ENCODE results near the gene DPYSL3. TPM values are rescaled to one million over a fixed set of nuclear protein-coding genes. Genes with fewer than 3 reads are reported as not detected.
"Not testable (repeated sequence)": the region's sequence is repeated elsewhere in the genome, so short reads cannot be mapped to it uniquely, and the experiment has no call there.

DPYSL3 gene
- 306 TPM for polyA plus RNA-seq (2012; ENCODE audit: insufficient read depth, insufficient read length, low read depth)

GRCh38 chr5:147509710-147510651 is at the start of gene DPYSL3:
Gene DPYSL3 (minus strand): TSS chr5:147510068. CDS start chr5:147509858, 210 bp downstream.
- Histone ChIP-seq H3K27me3 (no peaks in the 10 kb centered on the region), H3K9me3 (no peaks in the 10 kb centered on the region), H3K4me3 (ENCODE audit: low read depth, low read length) (peak within 1 kb of the TSS; percentile 78), H3K4me1 (no peaks in the 10 kb centered on the region; the same call in none of the 2 replicates), H3K36me3 (no peaks in the 10 kb centered on the region)
- DNase-seq = peak; percentile 88
- TF ChIP-seq, protein P1, sequence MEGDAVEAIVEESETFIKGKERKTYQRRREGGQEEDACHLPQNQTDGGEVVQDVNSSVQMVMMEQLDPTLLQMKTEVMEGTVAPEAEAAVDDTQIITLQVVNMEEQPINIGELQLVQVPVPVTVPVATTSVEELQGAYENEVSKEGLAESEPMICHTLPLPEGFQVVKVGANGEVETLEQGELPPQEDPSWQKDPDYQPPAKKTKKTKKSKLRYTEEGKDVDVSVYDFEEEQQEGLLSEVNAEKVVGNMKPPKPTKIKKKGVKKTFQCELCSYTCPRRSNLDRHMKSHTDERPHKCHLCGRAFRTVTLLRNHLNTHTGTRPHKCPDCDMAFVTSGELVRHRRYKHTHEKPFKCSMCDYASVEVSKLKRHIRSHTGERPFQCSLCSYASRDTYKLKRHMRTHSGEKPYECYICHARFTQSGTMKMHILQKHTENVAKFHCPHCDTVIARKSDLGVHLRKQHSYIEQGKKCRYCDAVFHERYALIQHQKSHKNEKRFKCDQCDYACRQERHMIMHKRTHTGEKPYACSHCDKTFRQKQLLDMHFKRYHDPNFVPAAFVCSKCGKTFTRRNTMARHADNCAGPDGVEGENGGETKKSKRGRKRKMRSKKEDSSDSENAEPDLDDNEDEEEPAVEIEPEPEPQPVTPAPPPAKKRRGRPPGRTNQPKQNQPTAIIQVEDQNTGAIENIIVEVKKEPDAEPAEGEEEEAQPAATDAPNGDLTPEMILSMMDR (IDR thresholded peaks at IDR 0.05; ENCODE audit: low read depth, low read length) = peak; percentile 38; the same call in 1 of the 2 replicates

- H3K27me3 ChIP-seq = no peaks in the 10 kb centered on the region
- TF ChIP-seq, protein P1 (IDR thresholded peaks at IDR 0.05; ENCODE audit: low read depth, low read length) = peak; percentile 93
Measured at GRCh38 chr5:147558826-147559225, 49.0 kb upstream of the DPYSL3 start.

DNA sequence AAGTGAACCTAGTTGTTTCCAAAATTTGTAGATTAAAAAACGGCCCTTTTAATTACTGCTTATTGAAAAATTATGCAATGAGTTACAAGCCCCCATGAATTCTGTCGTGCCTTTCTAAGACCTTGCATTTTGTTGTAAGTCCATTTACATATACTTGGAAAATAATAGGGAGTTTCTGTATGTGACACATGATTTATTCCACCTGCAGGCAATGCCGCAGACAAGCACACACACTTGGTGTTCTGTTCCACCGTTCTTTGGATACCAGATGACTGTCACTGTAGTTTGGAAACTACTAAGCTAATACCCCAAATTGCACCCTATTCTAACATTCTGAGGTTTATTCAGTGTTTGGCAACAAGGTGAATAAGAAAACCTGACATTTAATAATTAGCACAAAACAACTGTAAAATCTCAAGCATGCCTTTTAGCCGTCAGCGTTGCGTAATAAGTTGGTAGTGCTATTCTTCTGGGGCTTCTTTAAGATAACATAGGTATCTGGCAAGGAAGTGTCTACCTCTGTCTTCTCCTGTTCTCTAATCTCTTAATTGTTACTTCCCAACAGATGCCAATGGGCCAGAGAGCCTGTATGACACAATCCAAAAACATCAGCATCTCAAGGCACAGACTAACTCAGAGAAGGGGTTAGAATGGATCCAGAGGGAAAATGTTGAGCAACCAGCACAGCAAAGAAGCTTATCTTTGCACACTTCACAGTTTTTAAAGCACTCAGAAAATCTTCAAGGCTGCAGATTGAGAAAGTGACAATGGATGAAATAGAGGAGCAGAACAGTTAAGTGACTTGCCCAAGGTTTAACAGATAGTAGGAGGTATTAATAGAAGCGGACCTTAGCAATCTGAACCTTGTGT is 48.2 kb upstream of the DPYSL3 start:
- Histone ChIP-seq H3K9me3 (no peaks in the 10 kb centered on the region), H3K27me3 (no peaks in the 10 kb centered on the region), H3K4me3 (ENCODE audit: low read depth, low read length) (no peak overlapping the region), H3K4me1 (peaks cover 26% of the 10 kb centered on the region), H3K36me3 (no peaks in the 10 kb centered on the region)
- TF ChIP-seq, protein P1 (IDR thresholded peaks at IDR 0.05; ENCODE audit: low read depth, low read length) = no peak
- DNase-seq = no peak

More at GRCh38 chr5:147558826-147559225, 49.0 kb upstream of the DPYSL3 start:
- Histone ChIP-seq H3K9me3 (no peaks in the 10 kb centered on the region), H3K36me3 (no peaks in the 10 kb centered on the region), H3K4me1 (peaks cover 23% of the 10 kb centered on the region), H3K4me3 (ENCODE audit: low read depth, low read length) (no peak overlapping the region)
- peak; percentile 77 for DNase-seq

- H3K4me3 ChIP-seq (ENCODE audit: low read depth, low read length) = no peak overlapping the region
- no peaks in the 10 kb centered on the region for H3K27me3 ChIP-seq
- no peaks in the 10 kb centered on the region for H3K9me3 ChIP-seq
- no peaks in the 10 kb centered on the region for H3K36me3 ChIP-seq
- peaks cover 32% of the 10 kb centered on the region for H3K4me1 ChIP-seq
- no peak for DNase-seq
- TF ChIP-seq, protein P1 (IDR thresholded peaks at IDR 0.05; ENCODE audit: low read depth, low read length) = no peak
Measured at GRCh38 chr5:147555176-147555575, 45.3 kb upstream of the DPYSL3 start.

DNA sequence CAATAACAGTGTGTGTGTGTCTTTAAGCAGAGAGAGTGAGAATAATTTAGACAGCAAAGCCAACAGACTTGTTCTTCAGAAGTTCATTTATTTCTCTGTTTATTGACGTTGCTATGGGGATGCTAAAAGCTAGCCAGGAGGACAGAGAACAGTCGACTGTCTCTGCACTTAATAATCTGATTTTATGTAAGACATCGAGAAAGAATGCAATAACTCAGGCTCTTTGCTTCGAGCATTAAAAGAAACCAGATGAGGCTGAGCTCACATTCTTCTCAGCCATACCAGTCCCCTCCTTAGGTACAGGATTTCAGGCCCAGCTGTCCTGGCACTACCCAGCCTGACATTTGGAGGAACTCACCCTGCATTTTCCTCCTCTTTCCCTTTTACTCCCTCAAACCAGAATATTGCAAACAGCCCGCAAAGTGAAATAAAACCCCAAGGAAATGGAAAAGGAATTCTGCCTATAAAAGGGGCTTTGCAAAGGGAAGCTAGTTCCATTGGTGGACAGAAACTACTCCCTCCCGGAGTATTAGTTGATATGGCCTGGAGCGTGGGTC is 44.5 kb upstream of the DPYSL3 start:
- Histone ChIP-seq H3K36me3 (no peaks in the 10 kb centered on the region), H3K4me1 (peaks cover 32% of the 10 kb centered on the region), H3K9me3 (no peaks in the 10 kb centered on the region), H3K27me3 (no peaks in the 10 kb centered on the region), H3K4me3 (ENCODE audit: low read depth, low read length) (no peak overlapping the region)
- TF ChIP-seq, protein P1 (IDR thresholded peaks at IDR 0.05; ENCODE audit: low read depth, low read length) = no peak
- peak; percentile 29 for DNase-seq

DNA sequence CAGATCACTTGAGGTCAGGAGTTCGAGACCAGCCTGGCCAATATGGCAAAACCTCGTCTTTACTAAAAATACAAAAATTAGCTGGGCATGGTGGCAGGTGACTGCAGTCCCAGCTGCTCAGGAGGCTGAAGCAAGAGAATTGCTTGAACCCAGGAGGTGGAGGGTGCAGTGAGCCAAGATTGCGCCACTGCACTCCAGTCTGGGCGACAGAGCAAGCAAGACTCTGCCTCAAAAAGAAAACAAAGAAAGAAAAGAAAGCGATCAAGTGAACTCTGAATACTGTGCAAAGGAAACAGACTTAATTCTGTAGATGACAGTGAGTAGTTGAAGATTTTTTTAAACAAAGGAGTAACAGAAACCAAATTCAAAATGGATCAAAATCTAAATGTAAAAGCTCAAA is 43.9 kb upstream of the DPYSL3 start:
- H3K9me3 ChIP-seq; H3K27me3 ChIP-seq; H3K36me3 ChIP-seq; H3K4me3 ChIP-seq (ENCODE audit: low read depth, low read length); DNase-seq: not testable (repeated sequence)
- H3K4me1 ChIP-seq = peaks cover 32% of the 10 kb centered on the region
